Naive B cell (primary cell): Measurements from ENCODE around the gene IL2RG. TPM values are rescaled to one million over a fixed set of nuclear protein-coding genes. Genes with fewer than 3 reads are reported as not detected.
A peak's percentile ranks its signal among the peaks of the same experiment; 100 is the strongest.

ENCODE experiments used
- ATAC-seq, 2 donors: fragments of 150-1000 bp; cut with Tn5 transposase; 2 replicates each; pipeline ENCODE4 v1.10.0; 2021; ENCODE audit warnings: low read depth in 2 of 2, mild to moderate bottlenecking in 2 of 2, moderate library complexity in 2 of 2
- DNase-seq: peaks from one replicate; pipeline ENCODE4 v3.0.0; 2022
- H3K27ac Mint-ChIP-seq, 6 donors: one replicate each; pipeline ENCODE4 v1.8.0; 2020 to 2022; ENCODE audit warnings: mild to moderate bottlenecking in 6 of 6, mixed read lengths in 6 of 6, moderate library complexity in 5 of 6, inconsistent platforms in 2 of 6
- H3K27me3 Mint-ChIP-seq, 3 donors: one replicate each; pipeline ENCODE4 v1.8.0; 2021 to 2022; ENCODE audit warnings: mixed read lengths in 3 of 3, mild to moderate bottlenecking in 1 of 3
- H3K36me3 Mint-ChIP-seq, 2 donors: one replicate each; pipeline ENCODE4 v1.8.0; 2020 to 2022; ENCODE audit warnings: mixed read lengths in 2 of 2, inconsistent platforms in 1 of 2, mild to moderate bottlenecking in 1 of 2
- H3K4me1 Mint-ChIP-seq, 3 donors: one replicate each; pipeline ENCODE4 v1.8.0; 2020 to 2022; ENCODE audit warnings: mixed read lengths in 3 of 3, inconsistent platforms in 1 of 3, mild to moderate bottlenecking in 1 of 3, moderate library complexity in 1 of 3
- H3K4me3 Mint-ChIP-seq, 8 donors: one replicate each; pipeline ENCODE4 v1.8.0; 2020 to 2022; ENCODE audit warnings: mild to moderate bottlenecking in 8 of 8, mixed read lengths in 8 of 8, moderate library complexity in 8 of 8, inconsistent platforms in 2 of 8
- H3K9me3 Mint-ChIP-seq, 7 donors: one replicate each; pipeline ENCODE4 v1.8.0; 2020 to 2022; ENCODE audit warnings: mixed read lengths in 7 of 7, mild to moderate bottlenecking in 5 of 7, inconsistent platforms in 2 of 7, moderate library complexity in 1 of 7
- polyA plus RNA-seq, 6 donors: library from polyadenylated mRNA; unstranded; fragments of 300-500 nt; fragmentation: Illumina TruSeq; gene quantifications; one replicate each; pipeline ENCODE4 v1.2.3, GENCODE V29; 2021; ENCODE audit warnings: low read depth in 6 of 6

Gene IL2RG
- polyA plus RNA-seq, 6 donors from 2014 or later: 789 to 1,133 (median 826) TPM

- DNase-seq: peak; percentile 47
- peaks cover 56 to 78% (median 63%) of the 10 kb centered on the region in 3 donors for H3K4me1 Mint-ChIP-seq
- peaks cover 0 to 11% (median 0%) of the 10 kb centered on the region in 3 donors for H3K27me3 Mint-ChIP-seq
- peak overlapping the region; percentile 88 to 97 (median 92) for H3K27ac Mint-ChIP-seq
- peaks cover 4 to 12% of the 10 kb centered on the region in 2 donors for H3K36me3 Mint-ChIP-seq
- peak; percentile 67 to 69 for ATAC-seq
- peak overlapping the region; percentile 58 to 86 (median 68) for H3K4me3 Mint-ChIP-seq
- no peaks in the 10 kb centered on the region for H3K9me3 Mint-ChIP-seq
Measured at GRCh38 chrX:71103110-71103983, 8.0 kb downstream of the IL2RG start.

- peak overlapping the region in 3 of 8 donors; percentile 40 to 69 (median 42) for H3K4me3 Mint-ChIP-seq
- H3K9me3 Mint-ChIP-seq: no peaks in the 10 kb centered on the region
- ATAC-seq (no peak), DNase-seq (no peak)
- peaks cover 53 to 78% (median 53%) of the 10 kb centered on the region in 3 donors for H3K4me1 Mint-ChIP-seq
- H3K27me3 Mint-ChIP-seq: peaks cover 0 to 7% (median 0%) of the 10 kb centered on the region in 3 donors
- peak overlapping the region; percentile 66 to 97 (median 89) for H3K27ac Mint-ChIP-seq
- H3K36me3 Mint-ChIP-seq: peaks cover 0 to 9% of the 10 kb centered on the region in 2 donors
Measured at GRCh38 chrX:71102292-71102691, 9.1 kb downstream of the IL2RG start.

- H3K27ac Mint-ChIP-seq: peak overlapping the region in 4 of 6 donors; percentile 38 to 90 (median 88)
- peaks cover 0 to 2% (median 0%) of the 10 kb centered on the region in 7 donors for H3K9me3 Mint-ChIP-seq
- H3K36me3 Mint-ChIP-seq: no peaks in the 10 kb centered on the region
- H3K4me1 Mint-ChIP-seq: peaks cover 39 to 70% (median 47%) of the 10 kb centered on the region in 3 donors
- peaks cover 0 to 7% (median 0%) of the 10 kb centered on the region in 3 donors for H3K27me3 Mint-ChIP-seq
- H3K4me3 Mint-ChIP-seq: peak overlapping the region in 1 of 8 donors; percentile 51
- ATAC-seq (no peak), DNase-seq (no peak)
Measured at GRCh38 chrX:71100581-71101505, 10.5 kb downstream of the IL2RG start.

- peaks cover 41 to 69% (median 52%) of the 10 kb centered on the region in 3 donors for H3K4me1 Mint-ChIP-seq
- ATAC-seq (no peak), DNase-seq (no peak)
- H3K27ac Mint-ChIP-seq: peak overlapping the region in 1 of 6 donors; percentile 41
- H3K27me3 Mint-ChIP-seq: peaks cover 0 to 14% (median 0%) of the 10 kb centered on the region in 3 donors
- H3K36me3 Mint-ChIP-seq: no peaks in the 10 kb centered on the region
- peaks cover 0 to 2% (median 0%) of the 10 kb centered on the region in 7 donors for H3K9me3 Mint-ChIP-seq
- H3K4me3 Mint-ChIP-seq: peak overlapping the region in 1 of 8 donors; percentile 47
Measured at GRCh38 chrX:71099736-71100135, 11.6 kb downstream of the IL2RG start.

GRCh38 chrX:71098951-71099506 lies 12.3 kb downstream of the IL2RG start:
- Mint-ChIP-seq H3K27ac (peak overlapping the region in 3 of 6 donors; percentile 29 to 49 (median 41)), H3K4me3 (peak overlapping the region in 1 of 8 donors; percentile 80), H3K4me1 (peaks cover 34 to 64% (median 45%) of the 10 kb centered on the region in 3 donors), H3K27me3 (peaks cover 0 to 20% (median 0%) of the 10 kb centered on the region in 3 donors), H3K36me3 (no peaks in the 10 kb centered on the region), H3K9me3 (peaks cover 0 to 2% (median 0%) of the 10 kb centered on the region in 7 donors)
- ATAC-seq (no peak), DNase-seq (no peak)

- no peaks in the 10 kb centered on the region for H3K36me3 Mint-ChIP-seq
- ATAC-seq (peak; percentile 59 to 63), DNase-seq (peak; percentile 76)
- H3K27ac Mint-ChIP-seq: peak overlapping the region in 3 of 6 donors; percentile 19 to 71 (median 49)
- peaks cover 0 to 5% (median 0%) of the 10 kb centered on the region in 7 donors for H3K9me3 Mint-ChIP-seq
- H3K27me3 Mint-ChIP-seq: peaks cover 0 to 20% (median 0%) of the 10 kb centered on the region in 3 donors
- peaks cover 26 to 58% (median 38%) of the 10 kb centered on the region in 3 donors for H3K4me1 Mint-ChIP-seq
- H3K4me3 Mint-ChIP-seq: peak overlapping the region in 6 of 8 donors; percentile 24 to 81 (median 54)
Measured at GRCh38 chrX:71098302-71098701, 13.1 kb downstream of the IL2RG start.

- peaks cover 0 to 20% (median 0%) of the 10 kb centered on the region in 3 donors for H3K27me3 Mint-ChIP-seq
- ATAC-seq: no peak
- H3K9me3 Mint-ChIP-seq: peaks cover 0 to 5% (median 0%) of the 10 kb centered on the region in 7 donors
- H3K4me1 Mint-ChIP-seq: peaks cover 15 to 48% (median 29%) of the 10 kb centered on the region in 3 donors
- H3K36me3 Mint-ChIP-seq: no peaks in the 10 kb centered on the region
- DNase-seq: no peak
- H3K27ac Mint-ChIP-seq: peak overlapping the region in 1 of 6 donors; percentile 99
- peak overlapping the region; percentile 90 to 98 (median 94) for H3K4me3 Mint-ChIP-seq
Measured at GRCh38 chrX:71096760-71097032, 14.7 kb downstream of the IL2RG start.

GRCh38 chrX:71095981-71096759 lies 15.2 kb downstream of the IL2RG start:
- H3K36me3 Mint-ChIP-seq: no peaks in the 10 kb centered on the region
- peaks cover 0 to 20% (median 0%) of the 10 kb centered on the region in 3 donors for H3K27me3 Mint-ChIP-seq
- DNase-seq (no peak), ATAC-seq (peak; percentile 37 to 39)
- H3K9me3 Mint-ChIP-seq: peaks cover 0 to 5% (median 0%) of the 10 kb centered on the region in 7 donors
- peak overlapping the region; percentile 90 to 98 (median 94) for H3K4me3 Mint-ChIP-seq
- peaks cover 15 to 43% (median 25%) of the 10 kb centered on the region in 3 donors for H3K4me1 Mint-ChIP-seq
- H3K27ac Mint-ChIP-seq: peak overlapping the region; percentile 93 to 99 (median 95)

GRCh38 chrX:71095555-71095980 lies 15.8 kb downstream of the IL2RG start, which contains the start of gene FOXO4:
Gene FOXO4 (plus strand): TSS chrX:71095851. CDS start chrX:71096529, 678 bp downstream.
- ATAC-seq (peak; percentile 86 to 87), DNase-seq (peak; percentile 83)
- Mint-ChIP-seq H3K27me3 (peaks cover 0 to 16% (median 0%) of the 10 kb centered on the region in 3 donors), H3K9me3 (peaks cover 0 to 5% (median 0%) of the 10 kb centered on the region in 7 donors), H3K36me3 (no peaks in the 10 kb centered on the region), H3K4me3 (peak within 1 kb of the TSS; percentile 90 to 98 (median 94)), H3K4me1 (peaks cover 15 to 39% (median 23%) of the 10 kb centered on the region in 3 donors), H3K27ac (peak within 1 kb of the TSS; percentile 93 to 99 (median 95))

GRCh38 chrX:71095033-71095432 lies 16.3 kb downstream of the IL2RG start:
- Mint-ChIP-seq H3K4me1 (peaks cover 15 to 36% (median 23%) of the 10 kb centered on the region in 3 donors), H3K36me3 (no peaks in the 10 kb centered on the region), H3K27me3 (peaks cover 0 to 12% (median 0%) of the 10 kb centered on the region in 3 donors), H3K27ac (peak overlapping the region in 3 of 6 donors; percentile 15 to 98 (median 93)), H3K9me3 (peaks cover 0 to 5% (median 0%) of the 10 kb centered on the region in 7 donors), H3K4me3 (peak overlapping the region; percentile 90 to 98 (median 94))
- DNase-seq: no peak
- no peak for ATAC-seq

- Mint-ChIP-seq H3K4me1 (peaks cover 8 to 14% (median 10%) of the 10 kb centered on the region in 3 donors), H3K9me3 (peaks cover 0 to 5% (median 0%) of the 10 kb centered on the region in 7 donors), H3K27me3 (peaks cover 0 to 12% (median 0%) of the 10 kb centered on the region in 3 donors), H3K4me3 (peak overlapping the region in 2 of 8 donors; percentile 15 to 44), H3K36me3 (no peaks in the 10 kb centered on the region), H3K27ac (no peak overlapping the region)
- ATAC-seq (no peak), DNase-seq (no peak)
Measured at GRCh38 chrX:71091263-71091662, 20.1 kb downstream of the IL2RG start.

GRCh38 chrX:71085900-71086299 lies 25.5 kb downstream of the IL2RG start:
- Mint-ChIP-seq H3K4me3 (no peak overlapping the region), H3K27ac (no peak overlapping the region), H3K9me3 (no peaks in the 10 kb centered on the region), H3K36me3 (no peaks in the 10 kb centered on the region), H3K27me3 (no peaks in the 10 kb centered on the region), H3K4me1 (no peaks in the 10 kb centered on the region)
- DNase-seq (no peak), ATAC-seq (no peak)
